Panc1 (cell line): ENCODE data around the gene ROCK2. TPM values are rescaled to one million over a fixed set of nuclear protein-coding genes. Genes with fewer than 3 reads are reported as not detected.

Experiments
- ATAC-seq: fragments of 200-7000 bp; cut with Tn5 transposase; 2 replicates; pipeline ENCODE4 v1.9.1; 2020; ENCODE audit warnings: mild to moderate bottlenecking, moderate library complexity
- BruUV-seq: library from RNA; stranded (reverse); fragments of 400-500 nt; replicated peaks from 2 replicates; lab custom pipeline; 2021; lab: Mats Ljungman, UMichigan
- CTCF ChIA-PET: fragments of 300-600 bp; sonication (Branson Sonifier 250); formaldehyde crosslinking; loops from one replicate; lab custom pipeline; 2022; ENCODE audit warnings: antibody characterized with exemption; lab: Charles Lee
- POLR2A ChIA-PET: fragments of 300-600 bp; sonication (Branson Sonifier 250); formaldehyde crosslinking; loops from one replicate; lab custom pipeline; 2022; ENCODE audit warnings: antibody characterized with exemption; lab: Charles Lee
- DNase-seq: peaks from one replicate; pipeline ENCODE4 v3.0.0-alpha.2; 2010; ENCODE audit warnings: low read depth, low spot score
- H3K27ac ChIP-seq: 2 replicates; pipeline ENCODE4 v1.5.1; 2011; ENCODE audit warnings: mild to moderate bottlenecking, low read length, inconsistent platforms
- H3K27me3 ChIP-seq: fragments of 200-500 bp; sonication (Bioruptor generic); 2 replicates; pipeline ENCODE4 v1.6.0; 2014; ENCODE audit warnings: low read length, inconsistent platforms; ENCODE audit not compliant: control insufficient read depth, insufficient read depth
- H3K36me3 ChIP-seq: fragments of 200-500 bp; sonication (Bioruptor generic); 2 replicates; pipeline ENCODE4 v1.5.1; 2014; ENCODE audit warnings: inconsistent platforms, mild to moderate bottlenecking, low read length, moderate library complexity; ENCODE audit not compliant: control insufficient read depth, insufficient read depth
- H3K4me1 ChIP-seq: 2 replicates; pipeline ENCODE4 v1.5.1; 2011; ENCODE audit warnings: inconsistent platforms, mild to moderate bottlenecking, low read length, moderate library complexity; ENCODE audit not compliant: control insufficient read depth, insufficient read depth
- H3K4me3 ChIP-seq, 2 experiments: 2 replicates each; pipeline ENCODE4 v1.5.1; 2011 to 2012; ENCODE audit warnings: low read depth in 2 of 2, low read length in 2 of 2, mild to moderate bottlenecking in 2 of 2, inconsistent platforms in 1 of 2, moderate library complexity in 1 of 2
- H3K9me3 ChIP-seq: fragments of 200-500 bp; sonication (Bioruptor generic); 2 replicates; pipeline ENCODE4 v1.5.1; 2014; ENCODE audit warnings: low read depth, mild to moderate bottlenecking, inconsistent platforms, low read length, moderate library complexity; ENCODE audit not compliant: control insufficient read depth, insufficient read depth
- CTCF ChIP-seq: fragments of 450-650 bp; IDR thresholded peaks from 2 replicates; pipeline ENCODE4 v1.5.1; 2017; ENCODE audit warnings: mild to moderate bottlenecking
- POLR2AphosphoS5 ChIP-seq: IDR thresholded peaks from 2 replicates; pipeline ENCODE4 v1.6.1; 2012; ENCODE audit warnings: mild to moderate bottlenecking, low read depth, low read length, moderate library complexity
- REST ChIP-seq, 2 experiments: IDR thresholded peaks; 2 replicates each; pipeline ENCODE4 v1.6.1; 2011 to 2012; ENCODE audit warnings: low read depth in 2 of 2, control low read depth in 1 of 2, low read length in 1 of 2, mild to moderate bottlenecking in 1 of 2, moderate library complexity in 1 of 2; ENCODE audit not compliant: insufficient read depth in 1 of 2
- SIN3A ChIP-seq: IDR thresholded peaks from 2 replicates; pipeline ENCODE4 v1.6.1; 2012; ENCODE audit warnings: low read depth, mild to moderate bottlenecking, low read length, moderate library complexity, borderline replicate concordance; ENCODE audit not compliant: insufficient read depth
- TCF7L2 ChIP-seq: IDR thresholded peaks from 2 replicates; pipeline ENCODE4 v1.6.1; 2011; ENCODE audit warnings: mild to moderate bottlenecking, low read depth, low read length, inconsistent platforms
- in situ Hi-C: cut with HindIII; loops from 2 replicates; pipeline ENCODE4 v1.10.0; 2016; ENCODE audit warnings: low sequenced_read_pairs, low pct_unique_long_range_greater_than_20kb
- intact Hi-C: fragments of 100-400 bp; cut with micrococcal nuclease; formaldehyde crosslinking; loops from one replicate; pipeline ENCODE4 v1.10.0; 2022; ENCODE audit not compliant: unreplicated experiment
- total RNA-seq: library from RNA; stranded (reverse); gene quantifications from one replicate; pipeline ENCODE4 v1.2.1, GENCODE V29; 2021; ENCODE audit not compliant: unreplicated experiment

Gene ROCK2
- total RNA-seq, 1 experiment from 2014 or later: 47.9 TPM

- Histone ChIP-seq H3K27me3 (no peaks in the 10 kb centered on the region), H3K4me1 (no peaks in the 10 kb centered on the region), H3K36me3 (peaks cover 36% of the 10 kb centered on the region), H3K4me3 (no peak overlapping the region), H3K27ac (no peak overlapping the region), H3K9me3 (no peaks in the 10 kb centered on the region)
- TF ChIP-seq CTCF (no peak), TCF7L2 (no peak), SIN3A (no peak), POLR2AphosphoS5 (no peak), REST (IDR thresholded peaks at IDR 0.05; ENCODE audit: insufficient read depth in 1 of 2, low read depth in 2 of 2, low read length in 1 of 2) (no peak)
- ATAC-seq (no peak), DNase-seq (no peak)
- ChIA-PET POLR2A (no interaction called here), CTCF (interaction anchor here (0.7 kb wide), 2 partner anchors 80 to 126 kb away, joined by 3 read pairs; a partner anchor contains a TSS)
- intact Hi-C loops: no loop called here
- BruUV-seq: no TSS peak
- in situ Hi-C loops: no loop called here
Measured at GRCh38 chr2:11213090-11213638, 131.3 kb downstream of the ROCK2 start.

DNA sequence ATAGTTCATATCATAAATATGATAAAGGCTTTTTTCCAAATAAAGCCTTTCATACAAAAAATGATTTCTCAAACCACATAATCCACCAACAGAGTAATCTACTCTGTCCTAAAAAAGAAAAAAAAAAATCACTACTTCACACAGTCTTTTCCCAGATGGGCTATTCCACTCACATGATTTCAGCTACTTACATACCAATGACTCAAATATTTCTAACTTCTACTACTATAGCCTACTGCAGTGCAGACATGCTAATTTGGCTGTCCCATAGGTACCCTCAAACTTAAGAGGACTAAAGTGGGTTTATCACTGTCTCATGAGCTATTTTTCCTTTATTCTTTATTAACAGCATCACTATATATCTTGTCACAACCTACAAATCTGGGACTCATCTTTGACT, 131.8 kb downstream of the ROCK2 start:
- no peak for DNase-seq
- ATAC-seq: no peak
- no peaks in the 10 kb centered on the region for H3K27me3 ChIP-seq
- BruUV-seq: no TSS peak
- TF ChIP-seq SIN3A (no peak), POLR2AphosphoS5 (no peak), REST (IDR thresholded peaks at IDR 0.05; ENCODE audit: insufficient read depth in 1 of 2, low read depth in 2 of 2, low read length in 1 of 2) (no peak), TCF7L2 (no peak), CTCF (no peak)
- no peaks in the 10 kb centered on the region for H3K4me1 ChIP-seq
- no peak overlapping the region for H3K4me3 ChIP-seq
- CTCF ChIA-PET: interaction anchor here (0.7 kb wide), 2 partner anchors 80 to 127 kb away, joined by 3 read pairs; a partner anchor contains a TSS
- in situ Hi-C loops: no loop called here
- H3K27ac ChIP-seq: no peak overlapping the region
- peaks cover 32% of the 10 kb centered on the region for H3K36me3 ChIP-seq
- POLR2A ChIA-PET: no interaction called here
- H3K9me3 ChIP-seq: no peaks in the 10 kb centered on the region
- intact Hi-C loops: no loop called here
